HG03108 (cell line): ENCODE data around the gene SLC15A5.

Source experiments
- ATAC-seq: cut with Tn5 transposase; IDR thresholded peaks from one replicate; pipeline ENCODE4 v1.9.1; 2021; ENCODE audit warnings: moderate library complexity; ENCODE audit not compliant: unreplicated experiment

SLC15A5 gene

GRCh38 chr12:16277585-16277984, at the start of gene SLC15A5:
TSS of gene SLC15A5 (minus strand) at chr12:16277685. CDS start at chr12:16277685, 0 bp downstream.
- no peak for ATAC-seq

DNA sequence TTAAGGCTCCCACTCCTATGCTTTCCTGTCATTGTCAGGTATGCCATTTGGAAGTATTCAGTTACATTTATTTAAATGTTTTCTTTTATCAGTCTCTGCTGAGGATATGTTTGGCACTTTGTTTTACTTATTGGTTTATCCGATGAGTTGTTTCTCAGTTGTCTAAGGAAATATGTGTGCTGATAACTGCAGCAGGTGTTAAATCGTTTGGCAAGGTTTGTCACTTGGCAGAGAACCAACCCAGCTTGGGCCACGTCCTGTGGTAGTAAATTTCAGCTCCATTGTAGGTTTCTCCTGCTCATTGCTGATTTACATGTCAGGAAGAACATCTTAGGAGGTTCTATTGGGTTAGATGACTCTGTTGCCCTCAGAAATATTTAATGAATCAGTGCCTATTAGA, 47.9 kb upstream of the SLC15A5 start:
- no peak for ATAC-seq

GRCh38 chr12:16324772-16325171, 47.3 kb upstream of the SLC15A5 start:
- no peak for ATAC-seq

DNA sequence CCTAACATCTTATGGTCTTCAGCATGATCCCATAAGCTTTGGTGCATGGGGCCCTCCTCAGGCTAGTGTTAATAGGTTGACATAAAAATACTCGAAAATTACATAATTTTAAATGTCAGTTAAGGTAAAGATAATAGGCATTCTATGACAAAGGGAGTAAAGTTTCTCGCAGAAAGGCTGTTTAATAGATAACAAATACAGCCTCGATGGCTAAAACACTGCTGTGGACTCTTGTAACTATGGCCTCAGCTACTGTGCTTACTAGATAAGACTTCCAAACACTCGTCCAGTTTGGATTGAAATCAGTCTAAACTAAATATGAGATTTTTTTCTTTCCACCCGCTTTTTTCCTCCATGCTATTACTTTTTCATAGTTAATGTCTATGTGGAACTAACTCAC, 46.8 kb upstream of the SLC15A5 start:
- ATAC-seq = no peak

DNA sequence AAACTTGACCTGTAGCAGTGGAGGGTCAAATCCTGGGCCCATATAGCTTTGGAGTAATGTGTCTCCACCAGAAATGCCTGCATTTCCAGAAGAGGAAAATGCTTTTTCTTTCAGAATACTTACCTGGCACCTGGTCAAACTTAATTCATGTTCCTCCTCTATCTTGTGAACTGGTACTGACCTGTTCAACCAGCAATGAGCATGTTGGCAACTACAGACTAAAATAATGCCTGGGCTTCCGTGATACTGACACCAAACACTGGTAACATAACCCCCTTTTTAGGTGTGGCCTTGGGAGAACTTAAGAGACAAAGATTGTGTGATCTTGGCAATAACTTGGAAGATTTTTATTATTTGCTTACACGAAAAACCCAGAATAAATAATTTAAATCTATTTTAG, 46.2 kb upstream of the SLC15A5 start:
- ATAC-seq = no peak

- no peak for ATAC-seq
Measured at GRCh38 chr12:16323010-16323409, 45.5 kb upstream of the SLC15A5 start.

DNA sequence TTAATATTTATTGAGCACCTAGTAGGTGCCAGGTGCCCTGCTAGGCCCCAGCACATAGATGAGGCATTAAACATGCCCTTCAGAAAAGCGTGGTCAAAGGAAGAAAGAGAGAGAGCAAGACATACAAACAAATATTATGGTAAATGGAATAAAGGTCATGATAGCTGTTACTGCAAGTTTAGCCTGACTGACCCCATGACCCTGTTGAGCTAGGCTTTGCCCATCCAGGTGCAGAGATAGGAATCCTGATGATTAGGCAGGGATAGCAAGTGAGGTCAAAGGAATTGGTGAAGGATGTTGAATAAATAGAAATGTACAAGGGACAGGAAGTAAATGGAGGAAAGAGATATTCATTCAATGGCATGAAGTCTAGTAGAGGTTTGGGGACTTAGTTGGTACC, 33.4 kb upstream of the SLC15A5 start:
- no peak for ATAC-seq

DNA sequence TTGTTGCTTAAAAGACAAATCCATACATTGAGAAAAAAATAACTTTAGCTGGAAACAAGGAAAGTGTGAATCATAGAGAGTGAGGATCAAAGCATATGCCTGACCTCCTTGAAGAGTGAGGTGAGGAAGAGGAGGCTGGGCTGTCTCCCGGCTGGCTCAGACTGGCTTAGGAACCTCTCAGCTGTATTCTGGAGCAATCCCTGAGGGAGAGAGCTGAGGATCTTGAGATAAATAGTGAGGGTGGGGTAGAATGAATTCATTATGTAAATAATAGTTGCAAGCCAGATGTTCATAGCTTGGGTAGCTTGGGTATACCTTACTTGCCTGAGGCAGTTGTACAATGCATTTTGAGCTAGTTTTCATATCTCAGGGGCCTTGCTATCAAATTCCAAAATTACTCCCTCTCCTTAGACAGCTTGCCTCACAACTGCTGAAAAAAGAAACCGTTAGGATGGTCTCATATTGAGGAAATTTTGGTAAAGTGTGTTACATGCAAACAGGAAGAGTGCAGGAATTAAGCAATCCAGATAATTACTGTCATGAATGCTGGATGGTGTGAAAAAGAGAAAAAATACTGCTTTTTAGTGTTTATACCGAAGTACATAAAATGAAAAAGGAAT, 30.5 kb upstream of the SLC15A5 start:
- no peak for ATAC-seq

- ATAC-seq = no peak
Measured at GRCh38 chr12:16303939-16304338, 26.5 kb upstream of the SLC15A5 start.

GRCh38 chr12:16300736-16301135, 23.3 kb upstream of the SLC15A5 start:
- ATAC-seq = no peak

DNA sequence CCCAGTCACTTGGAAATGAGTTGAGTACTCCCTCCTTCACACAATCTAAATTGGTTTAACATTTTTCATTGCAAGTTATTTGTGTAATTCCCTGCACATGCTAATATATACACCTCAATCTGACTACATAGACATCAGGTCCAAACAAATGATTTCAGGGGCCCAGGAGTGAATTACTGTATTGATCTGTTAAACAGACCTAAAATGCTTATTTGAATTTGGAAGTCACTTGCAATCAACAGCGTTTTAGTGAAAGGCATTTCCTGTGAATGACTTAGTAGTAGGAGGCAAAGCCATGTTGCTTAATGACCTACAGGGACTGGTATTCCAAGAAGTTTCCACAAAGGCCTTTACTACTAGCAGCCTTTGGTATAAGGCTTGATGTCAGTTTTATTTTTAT, 22.6 kb upstream of the SLC15A5 start:
- no peak for ATAC-seq

DNA sequence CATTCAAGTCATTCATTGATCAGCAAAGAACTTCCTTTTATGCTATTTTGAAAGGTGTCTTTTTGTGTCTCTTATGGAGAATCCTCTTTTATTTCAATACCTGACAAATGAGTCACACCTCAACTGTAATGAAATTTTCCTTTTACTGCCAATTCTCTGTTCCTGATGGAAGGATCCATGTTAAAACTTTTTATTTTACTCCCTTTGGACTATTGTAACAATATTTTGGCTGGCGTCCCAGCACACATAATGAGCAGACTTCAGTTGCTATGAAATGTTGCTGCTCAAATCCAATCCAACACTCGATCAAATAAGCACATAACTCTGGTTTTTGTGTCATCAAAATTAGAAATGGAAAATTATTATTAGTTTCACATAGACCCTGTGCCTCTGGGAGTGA, 21.9 kb upstream of the SLC15A5 start:
- no peak for ATAC-seq

- ATAC-seq = no peak
Measured at GRCh38 chr12:16297521-16297920, 20.0 kb upstream of the SLC15A5 start.

GRCh38 chr12:16294376-16294956, 17.0 kb upstream of the SLC15A5 start:
- no peak for ATAC-seq

DNA sequence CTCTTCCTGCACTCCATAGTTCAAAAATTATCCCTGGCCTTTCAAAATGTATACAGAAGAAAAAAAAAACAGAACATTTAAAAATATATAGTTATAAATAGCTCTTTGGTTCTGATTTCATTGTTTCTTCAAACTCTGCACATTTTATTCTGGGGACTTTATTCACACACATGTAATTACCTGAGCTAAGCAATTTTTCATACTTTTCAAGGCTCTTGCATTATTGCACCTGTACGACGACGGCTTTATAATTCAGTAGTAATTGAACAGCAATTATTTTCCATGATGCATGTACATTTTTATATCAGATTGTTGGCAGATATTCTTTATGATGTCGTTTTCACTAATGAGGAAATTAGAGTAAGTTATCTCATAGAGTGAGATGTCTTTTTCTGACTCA, 13.5 kb upstream of the SLC15A5 start:
- ATAC-seq = no peak

DNA sequence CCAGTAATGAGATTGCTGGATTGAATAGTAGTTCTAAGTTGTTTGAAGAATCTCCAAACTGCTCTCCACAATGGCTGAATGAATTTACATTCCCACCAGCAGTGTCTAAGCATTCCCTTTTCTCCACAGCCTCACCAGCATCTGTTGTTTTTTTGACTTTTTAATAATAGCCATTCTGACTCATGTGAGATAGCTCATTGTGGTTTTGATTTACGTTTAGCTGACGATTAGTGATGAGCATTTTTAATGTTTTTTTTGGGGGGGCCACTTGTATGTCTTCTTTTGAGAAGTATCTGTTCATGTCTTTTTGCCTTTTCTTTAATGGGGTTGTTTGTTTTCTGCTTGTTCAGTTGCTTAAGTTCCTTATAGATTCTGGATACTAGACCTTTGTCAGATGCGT, 8.1 kb upstream of the SLC15A5 start:
- ATAC-seq = no peak

GRCh38 chr12:16282978-16283377, 5.5 kb upstream of the SLC15A5 start:
- ATAC-seq = no peak

DNA sequence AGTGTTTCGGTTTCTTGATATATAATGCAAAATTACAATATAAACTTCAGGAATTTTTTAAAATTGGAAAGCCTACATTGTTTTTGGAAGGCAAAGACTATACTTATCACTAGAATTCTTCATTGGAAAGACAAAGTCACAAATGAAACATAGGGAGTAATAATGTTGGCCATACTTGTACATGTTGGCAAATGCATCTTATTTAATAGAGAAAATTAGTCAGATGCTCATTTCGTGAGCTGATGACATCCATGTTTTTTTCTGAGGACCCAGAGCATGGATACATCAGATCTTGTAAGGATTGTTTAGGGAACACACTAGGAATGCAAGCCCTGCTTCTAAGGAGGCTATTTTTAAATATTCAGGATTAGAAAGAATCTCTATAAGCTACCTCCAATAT, 4.6 kb upstream of the SLC15A5 start:
- ATAC-seq = no peak

GRCh38 chr12:16281157-16281556, 3.7 kb upstream of the SLC15A5 start:
- no peak for ATAC-seq

DNA sequence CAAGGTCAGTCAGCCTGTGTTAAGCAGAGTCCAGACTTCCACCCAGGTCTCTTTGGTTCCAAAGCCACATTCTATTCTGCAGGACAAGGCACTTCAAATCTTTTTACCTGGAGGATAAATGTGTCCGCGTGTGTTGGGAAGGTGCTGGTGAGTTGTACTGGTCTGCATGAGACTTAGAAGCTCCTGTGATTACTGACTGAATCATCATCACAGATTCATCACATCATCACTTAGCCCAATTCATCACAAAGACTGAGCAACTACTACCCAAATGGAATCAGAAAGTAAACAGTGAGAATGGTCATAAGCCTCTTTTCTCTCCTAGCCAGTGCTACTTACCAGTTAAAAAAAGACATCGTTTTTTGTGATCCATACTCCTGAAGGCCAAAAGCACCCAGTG, 5.3 kb downstream of the SLC15A5 start:
- no peak for ATAC-seq

DNA sequence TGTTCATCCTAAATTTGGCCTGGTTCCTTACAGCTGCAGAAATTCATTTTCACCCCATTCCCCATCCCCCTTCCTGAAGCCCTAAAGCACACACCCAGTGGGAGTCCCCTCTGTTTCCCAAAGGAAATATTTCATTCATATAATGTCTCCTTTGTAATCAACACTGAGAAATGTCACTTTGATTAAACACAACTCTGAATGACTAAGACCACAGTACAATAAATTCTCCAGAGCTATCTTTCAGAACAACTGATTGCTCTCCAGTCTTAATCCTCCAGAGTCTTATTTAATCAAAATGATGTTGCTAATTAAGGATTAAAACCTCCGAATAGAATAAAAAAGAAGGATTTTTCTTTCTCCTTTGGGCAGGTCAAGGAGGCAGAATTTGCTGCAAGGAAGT, 6.4 kb downstream of the SLC15A5 start:
- no peak for ATAC-seq

GRCh38 chr12:16269946-16270345, 7.5 kb downstream of the SLC15A5 start:
- no peak for ATAC-seq

DNA sequence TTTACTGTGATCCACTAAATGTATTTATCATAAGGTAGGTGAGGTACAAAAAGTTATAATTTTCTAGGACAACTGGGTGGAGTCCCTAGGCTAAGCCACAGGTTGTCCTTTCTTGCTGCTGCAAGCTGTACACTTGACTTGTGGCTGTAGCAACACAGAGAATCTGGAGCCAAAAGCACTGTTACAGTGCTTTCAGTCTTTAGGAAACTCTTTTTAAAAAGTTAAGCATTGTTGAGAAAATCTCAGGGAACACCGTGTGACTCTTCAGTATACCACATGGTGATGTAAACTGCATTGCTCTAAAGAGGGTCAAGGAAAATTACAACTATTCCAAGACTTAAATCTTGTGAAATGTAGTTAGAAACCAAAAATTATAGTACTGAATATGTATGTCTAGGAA, 11.4 kb downstream of the SLC15A5 start:
- no peak for ATAC-seq
